HCT116 (cell line): Measurements from ENCODE around the gene OR8A1. TPM values are rescaled to one million over a fixed set of nuclear protein-coding genes. Genes with fewer than 3 reads are reported as not detected.

Source experiments
- ATAC-seq: fragments of 200-7000 bp; cut with Tn5 transposase; 2 replicates; pipeline ENCODE4 v1.9.1; 2020; ENCODE audit warnings: mild to moderate bottlenecking, moderate library complexity
- BruUV-seq: library from RNA; stranded (reverse); fragments of 400-500 nt; replicated peaks from 2 replicates; lab custom pipeline; 2021; lab: Mats Ljungman, UMichigan
- CTCF ChIA-PET: fragments of 300-600 bp; sonication (Branson Sonifier 250); formaldehyde crosslinking; loops from one replicate; lab custom pipeline; 2021; ENCODE audit warnings: antibody characterized with exemption; lab: Charles Lee
- POLR2A ChIA-PET: fragments of 300-600, 350-600 bp; sonication (Branson Sonifier 250); formaldehyde crosslinking; loops from one replicate; lab custom pipeline; 2021; ENCODE audit warnings: antibody characterized with exemption; lab: Charles Lee
- RAD21 ChIA-PET, 2 experiments: fragments of 300-600 bp; sonication (Branson Sonifier 250); formaldehyde crosslinking; loops; one replicate each; lab custom pipeline; 2023; ENCODE audit warnings: low total read pairs in 2 of 2; ENCODE audit not compliant: uncharacterized antibody in 2 of 2, unreplicated experiment in 2 of 2, low non-redundant PET in 1 of 2; lab: Charles Lee
- DNase-seq: peaks from one replicate; pipeline ENCODE4 v3.0.0-alpha.2; 2010; ENCODE audit warnings: low read depth, low spot score
- H2AFZ ChIP-seq: fragments of 200-600 bp; shearing (Covaris generic), sonication (generic); 2 replicates; pipeline ENCODE4 v1.6.1; 2017; ENCODE audit warnings: low read depth, mixed run types, mixed read lengths, antibody characterized with exemption, low read length; ENCODE audit not compliant: poor library complexity, severe bottlenecking
- H3K27ac ChIP-seq: 2 replicates; pipeline ENCODE4 v1.5.1; 2012; ENCODE audit warnings: low read depth, low read length
- H3K27me3 ChIP-seq: fragments of 200-600 bp; sonication (generic); 2 replicates; pipeline ENCODE4 v1.6.1; 2016; ENCODE audit warnings: mixed run types, low read length, mixed read lengths; ENCODE audit not compliant: insufficient read depth
- H3K36me3 ChIP-seq, 2 experiments: fragments of 200-500 bp in 1 of 2; fragments of 200-600 bp in 1 of 2; sonication (Bioruptor generic) in 1 of 2; sonication (generic) in 1 of 2; 2 replicates each; pipeline versions ENCODE4 v1.5.1 to v1.6.1; 2014 to 2016; ENCODE audit warnings: low read length in 2 of 2, inconsistent platforms in 1 of 2, mixed read lengths in 1 of 2, mixed run types in 1 of 2; ENCODE audit not compliant: insufficient read depth in 2 of 2, control insufficient read depth in 1 of 2
- H3K4me1 ChIP-seq, 2 experiments: fragments of 200-600 bp in 1 of 2; sonication (generic) in 1 of 2; 2 replicates each; pipeline versions ENCODE4 v1.5.1 to v1.6.1; 2012 to 2017; ENCODE audit warnings: low read length in 2 of 2, inconsistent platforms in 1 of 2, mild to moderate bottlenecking in 1 of 2, mixed read lengths in 1 of 2, mixed run types in 1 of 2, moderate library complexity in 1 of 2; ENCODE audit not compliant: insufficient read depth in 2 of 2, control insufficient read depth in 1 of 2
- H3K4me2 ChIP-seq: fragments of 200-600 bp; sonication (generic); 2 replicates; pipeline ENCODE4 v1.6.1; 2017; ENCODE audit warnings: mixed run types, low read length, mixed read lengths
- H3K4me3 ChIP-seq, 2 experiments: fragments of 200-600 bp in 1 of 2; sonication (generic) in 1 of 2; replicated peaks in 1 of 2; 2 replicates each; pipeline ENCODE4 v1.5.1; 2011 to 2016; ENCODE audit warnings: low read length in 2 of 2, control low read depth in 1 of 2, low read depth in 1 of 2, mild to moderate bottlenecking in 1 of 2, mixed read lengths in 1 of 2, mixed run types in 1 of 2
- H3K79me2 ChIP-seq: fragments of 200-600 bp; sonication (generic); 2 replicates; pipeline ENCODE4 v1.6.1; 2017; ENCODE audit warnings: mild to moderate bottlenecking, mixed run types, low read length, moderate library complexity, mixed read lengths; ENCODE audit not compliant: insufficient read depth
- H3K9ac ChIP-seq: fragments of 200-600 bp; sonication (generic); 2 replicates; pipeline ENCODE4 v1.6.1; 2016; ENCODE audit warnings: low read length, mixed read lengths
- H3K9me2 ChIP-seq: fragments of 200-600 bp; sonication (generic), shearing (Covaris generic); 2 replicates; pipeline ENCODE4 v1.6.1; 2017; ENCODE audit warnings: mixed run types, mild to moderate bottlenecking, moderate library complexity; ENCODE audit not compliant: insufficient read depth
- H3K9me3 ChIP-seq, 2 experiments: fragments of 200-500 bp in 1 of 2; fragments of 200-600 bp in 1 of 2; sonication (Bioruptor generic) in 1 of 2; sonication (generic) in 1 of 2; 2 replicates each; pipeline ENCODE4 v1.6.1; 2014 to 2017; ENCODE audit warnings: low read length in 2 of 2, mixed read lengths in 2 of 2, inconsistent platforms in 1 of 2, low read depth in 1 of 2, mild to moderate bottlenecking in 1 of 2, mixed run types in 1 of 2, moderate library complexity in 1 of 2; ENCODE audit not compliant: control insufficient read depth in 1 of 2, insufficient read depth in 1 of 2
- H4K20me1 ChIP-seq: fragments of 200-600 bp; sonication (generic), shearing (Covaris generic); 2 replicates; pipeline ENCODE4 v1.6.1; 2017; ENCODE audit warnings: mixed run types, mild to moderate bottlenecking, moderate library complexity; ENCODE audit not compliant: insufficient read depth
- CEBPB ChIP-seq: IDR thresholded peaks from 2 replicates; pipeline ENCODE4 v1.6.1; 2012; ENCODE audit warnings: low read depth
- EZH2 ChIP-seq: fragments of 200-600 bp; sonication (generic); IDR thresholded peaks from 2 replicates; pipeline ENCODE4 v1.6.1; 2017; ENCODE audit warnings: antibody characterized with exemption, mixed run types
- RAD21 ChIP-seq: IDR thresholded peaks from 2 replicates; pipeline ENCODE4 v1.6.1; 2012; ENCODE audit warnings: low read depth, mild to moderate bottlenecking
- ZBTB33 ChIP-seq: IDR thresholded peaks from 2 replicates; pipeline ENCODE4 v1.6.1; 2011; ENCODE audit warnings: mild to moderate bottlenecking, low read length, moderate library complexity; ENCODE audit not compliant: insufficient replicate concordance; ENCODE audit errors: extremely low read depth
- intact Hi-C: fragments of 100-400 bp; cut with micrococcal nuclease; formaldehyde crosslinking; loops from 2 replicates; pipeline ENCODE4 v1.10.0; 2022
- total RNA-seq: library from RNA; stranded (reverse); gene quantifications from one replicate; pipeline ENCODE4 v1.2.1, GENCODE V29; 2021; ENCODE audit not compliant: unreplicated experiment
- TF ChIP-seq, protein P1 (sequence below), 3 experiments: fragments of 200-600 bp in 1 of 3; sonication (generic) in 1 of 3; IDR thresholded peaks in 2 of 3; conservative IDR thresholded peaks in 1 of 3; 2 replicates each; pipeline ENCODE4 v1.5.1; 2012 to 2017; ENCODE audit warnings: low read depth in 2 of 3, low read length in 2 of 3, antibody characterized with exemption in 1 of 3, borderline replicate concordance in 1 of 3, control low read depth in 1 of 3, mild to moderate bottlenecking in 1 of 3, mixed read lengths in 1 of 3, mixed run types in 1 of 3, moderate library complexity in 1 of 3; ENCODE audit not compliant: insufficient read depth in 1 of 3

The OR8A1 gene
- total RNA-seq, 1 experiment from 2014 or later, result not detected

- Histone ChIP-seq H3K4me1 (no peaks in the 10 kb centered on the region), H3K27ac (no peak overlapping the region), H3K4me2 (no peak overlapping the region), H3K36me3 (no peaks in the 10 kb centered on the region), H3K9me2 (no peaks in the 10 kb centered on the region), H3K79me2 (no peaks in the 10 kb centered on the region), H2AFZ (no peak overlapping the region), H3K4me3 (no peak overlapping the region), H3K27me3 (peaks cover 17% of the 10 kb centered on the region), H3K9me3 (no peaks in the 10 kb centered on the region), H4K20me1 (no peaks in the 10 kb centered on the region), H3K9ac (no peak overlapping the region)
- ChIA-PET RAD21 (no interaction called here), POLR2A (no interaction called here), CTCF (interaction anchor here (1.3 kb wide), 1 partner anchor 15 kb away, joined by 3 read pairs; no protein-coding TSS in a partner anchor)
- no TSS peak for BruUV-seq
- DNase-seq (no peak), ATAC-seq (peak; percentile 46; the same call in 1 of the 2 replicates)
- intact Hi-C loops, result no loop called here
- TF ChIP-seq, protein P1, sequence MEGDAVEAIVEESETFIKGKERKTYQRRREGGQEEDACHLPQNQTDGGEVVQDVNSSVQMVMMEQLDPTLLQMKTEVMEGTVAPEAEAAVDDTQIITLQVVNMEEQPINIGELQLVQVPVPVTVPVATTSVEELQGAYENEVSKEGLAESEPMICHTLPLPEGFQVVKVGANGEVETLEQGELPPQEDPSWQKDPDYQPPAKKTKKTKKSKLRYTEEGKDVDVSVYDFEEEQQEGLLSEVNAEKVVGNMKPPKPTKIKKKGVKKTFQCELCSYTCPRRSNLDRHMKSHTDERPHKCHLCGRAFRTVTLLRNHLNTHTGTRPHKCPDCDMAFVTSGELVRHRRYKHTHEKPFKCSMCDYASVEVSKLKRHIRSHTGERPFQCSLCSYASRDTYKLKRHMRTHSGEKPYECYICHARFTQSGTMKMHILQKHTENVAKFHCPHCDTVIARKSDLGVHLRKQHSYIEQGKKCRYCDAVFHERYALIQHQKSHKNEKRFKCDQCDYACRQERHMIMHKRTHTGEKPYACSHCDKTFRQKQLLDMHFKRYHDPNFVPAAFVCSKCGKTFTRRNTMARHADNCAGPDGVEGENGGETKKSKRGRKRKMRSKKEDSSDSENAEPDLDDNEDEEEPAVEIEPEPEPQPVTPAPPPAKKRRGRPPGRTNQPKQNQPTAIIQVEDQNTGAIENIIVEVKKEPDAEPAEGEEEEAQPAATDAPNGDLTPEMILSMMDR (IDR thresholded peaks at IDR 0.05 in 2 of 3, conservative IDR thresholded peaks at IDR 0.05 in 1 of 3; ENCODE audit: borderline replicate concordance in 1 of 3, insufficient read depth in 1 of 3, low read depth in 2 of 3, low read length in 2 of 3), result 0 out of 6 replicates have a peak, but pooled peaks of 1 of the 3 experiments have one; percentile 11
- TF ChIP-seq RAD21, result no peak
Measured at GRCh38 chr11:124551189-124551588, 18.6 kb upstream of the OR8A1 start.

GRCh38 chr11:124551987-124552386, 17.8 kb upstream of the OR8A1 start:
- TF ChIP-seq CEBPB, result 0 out of 2 replicates have a peak, but pooled peaks have one; percentile 23
- TF ChIP-seq ZBTB33, result no peak
- TF ChIP-seq EZH2, result no peak
- CTCF ChIA-PET, result interaction anchor here (1.3 kb wide), 1 partner anchor 16 kb away, joined by 3 read pairs; no protein-coding TSS in a partner anchor
- no peak overlapping the region for H3K27ac ChIP-seq
- RAD21 ChIA-PET, result no interaction called here
- ATAC-seq, result no peak
- no peak overlapping the region for H2AFZ ChIP-seq
- BruUV-seq, result no TSS peak
- H3K4me2 ChIP-seq, result no peak overlapping the region
- no peaks in the 10 kb centered on the region for H3K79me2 ChIP-seq
- H4K20me1 ChIP-seq, result no peaks in the 10 kb centered on the region
- POLR2A ChIA-PET, result no interaction called here
- DNase-seq, result no peak
- intact Hi-C loops, result no loop called here
- H3K27me3 ChIP-seq, result peaks cover 23% of the 10 kb centered on the region
- no peaks in the 10 kb centered on the region for H3K36me3 ChIP-seq
- no peak overlapping the region for H3K9ac ChIP-seq
- H3K4me3 ChIP-seq, result no peak overlapping the region
- H3K4me1 ChIP-seq, result no peaks in the 10 kb centered on the region
- H3K9me3 ChIP-seq, result no peaks in the 10 kb centered on the region
- H3K9me2 ChIP-seq, result no peaks in the 10 kb centered on the region
